OCI-LY7 (cell line): ENCODE data around the gene VKORC1L1. TPM values are rescaled to one million over a fixed set of nuclear protein-coding genes. Genes with fewer than 3 reads are reported as not detected.
A peak's percentile ranks its signal among the peaks of the same experiment; 100 is the strongest.

ENCODE experiments used
- BruUV-seq: library from RNA; stranded (reverse); fragments of 400-500 nt; replicated peaks from 2 replicates; lab custom pipeline; 2021; lab: Mats Ljungman, UMichigan
- CTCF ChIA-PET: fragments of 300-600 bp; sonication (Branson Sonifier 250); formaldehyde crosslinking; loops from one replicate; lab custom pipeline; 2022; ENCODE audit warnings: antibody characterized with exemption; ENCODE audit not compliant: unreplicated experiment; lab: Charles Lee
- POLR2A ChIA-PET: fragments of 300-600 bp; sonication (Branson Sonifier 250); formaldehyde crosslinking; loops from one replicate; lab custom pipeline; 2022; ENCODE audit warnings: antibody characterized with exemption; lab: Charles Lee
- DNase-seq: peaks from one replicate; pipeline ENCODE4 v3.0.0-alpha.2; 2015; ENCODE audit warnings: low spot score
- H2AFZ ChIP-seq: fragments of 200-600 bp; sonication (generic), shearing (Covaris generic); 2 replicates; pipeline ENCODE4 v1.6.1; 2014; ENCODE audit warnings: mild to moderate bottlenecking, antibody characterized with exemption, low read length, moderate library complexity
- H3K27ac ChIP-seq: fragments of 200-600 bp; sonication (generic); 2 replicates; pipeline ENCODE4 v1.5.1; 2014; ENCODE audit warnings: mixed run types, low read depth, mild to moderate bottlenecking, moderate library complexity, low read length, inconsistent platforms; ENCODE audit not compliant: poor library complexity, severe bottlenecking
- H3K36me3 ChIP-seq: fragments of 200-600 bp; sonication (generic); 2 replicates; pipeline ENCODE4 v1.6.1; 2014; ENCODE audit warnings: mild to moderate bottlenecking, antibody characterized with exemption, low read length, moderate library complexity, mixed read lengths; ENCODE audit not compliant: insufficient read depth
- H3K4me1 ChIP-seq: fragments of 200-600 bp; sonication (generic); 2 replicates; pipeline ENCODE4 v1.5.1; 2014; ENCODE audit warnings: mild to moderate bottlenecking, low read length; ENCODE audit not compliant: insufficient read depth, poor library complexity, severe bottlenecking
- H3K4me2 ChIP-seq: fragments of 200-600 bp; sonication (generic); 2 replicates; pipeline ENCODE4 v1.6.1; 2014; ENCODE audit warnings: mild to moderate bottlenecking, low read length
- H3K4me3 ChIP-seq: fragments of 200-600 bp; sonication (generic); 2 replicates; pipeline ENCODE4 v1.5.1; 2014; ENCODE audit warnings: mild to moderate bottlenecking, low read depth, low read length; ENCODE audit not compliant: poor library complexity, severe bottlenecking
- H3K79me2 ChIP-seq: fragments of 200-600 bp; sonication (generic); 2 replicates; pipeline ENCODE4 v1.6.1; 2016; ENCODE audit warnings: low read depth, mild to moderate bottlenecking, low read length, moderate library complexity, mixed read lengths; ENCODE audit not compliant: insufficient read depth
- H3K9me2 ChIP-seq: fragments of 200-600 bp; sonication (generic); 2 replicates; pipeline ENCODE4 v1.6.1; 2016; ENCODE audit warnings: mild to moderate bottlenecking, low read length, mixed read lengths; ENCODE audit not compliant: insufficient read depth
- H3K9me3 ChIP-seq: fragments of 200-600 bp; sonication (generic); 2 replicates; pipeline ENCODE4 v1.6.1; 2014; ENCODE audit warnings: mild to moderate bottlenecking, mixed run types, low read length, mixed read lengths
- H4K20me1 ChIP-seq: fragments of 200-600 bp; sonication (generic); 2 replicates; pipeline ENCODE4 v1.6.1; 2014; ENCODE audit warnings: mild to moderate bottlenecking, antibody characterized with exemption, low read length, moderate library complexity, mixed read lengths; ENCODE audit not compliant: insufficient read depth
- EZH2phosphoT487 ChIP-seq: fragments of 200-600 bp; sonication (generic); IDR thresholded peaks from 2 replicates; pipeline ENCODE4 v1.6.1; 2018; ENCODE audit warnings: low read depth, borderline replicate concordance, mild to moderate bottlenecking, mixed run types, antibody characterized with exemption, low read length, moderate library complexity, mixed read lengths
- intact Hi-C: fragments of 100-400 bp; cut with micrococcal nuclease; formaldehyde crosslinking; loops from one replicate; pipeline ENCODE4 v1.10.0; 2022; ENCODE audit not compliant: unreplicated experiment
- small RNA-seq: library from RNA; depleted of rRNA; stranded (forward); fragments of <200 nt; gene quantifications from one replicate; pipeline ENCODE3, GENCODE V24; 2014
- total RNA-seq, 2 experiments: library from RNA; depleted of rRNA in 1 of 2; stranded (reverse); fragments of >200 nt in 1 of 2; shearing (Covaris generic) in 1 of 2; gene quantifications; 2 replicates each; pipeline ENCODE4 v1.2.3, GENCODE V29; 2014 to 2022
- TF ChIP-seq, protein P1 (sequence below): fragments of 200-600 bp; sonication (generic); conservative IDR thresholded peaks from 2 replicates; pipeline ENCODE4 v1.5.1; 2014; ENCODE audit warnings: mild to moderate bottlenecking, antibody characterized with exemption, low read length, moderate library complexity, mixed read lengths

Gene VKORC1L1
- total RNA-seq, 2 experiments from 2014 or later, result 17.4 to 31.9 TPM

DNA sequence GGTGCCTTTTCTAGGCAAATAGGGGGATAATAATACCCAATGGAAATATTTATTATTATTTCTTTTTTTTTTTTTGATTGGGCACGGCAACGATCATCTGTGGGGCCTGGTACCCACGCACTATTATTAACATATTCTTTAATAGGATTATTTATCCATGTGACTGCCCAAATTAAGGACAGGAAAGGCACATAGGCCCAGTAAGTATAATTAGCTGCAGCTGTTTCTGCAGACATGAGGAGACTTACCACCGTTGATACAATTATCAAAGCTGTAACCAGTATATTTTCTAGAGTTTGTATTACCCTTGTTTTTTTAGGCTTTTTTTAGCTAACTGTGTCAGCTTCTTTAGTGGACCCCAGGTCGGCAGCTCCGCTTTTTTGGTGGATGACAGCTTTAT, 134.4 kb downstream of the VKORC1L1 start:
- Histone ChIP-seq H3K4me1 (no peaks in the 10 kb centered on the region), H2AFZ (peak overlapping the region; percentile 68; the same call in 1 of the 2 replicates), H3K27ac (no peak overlapping the region), H3K79me2 (no peaks in the 10 kb centered on the region), H3K4me3 (no peak overlapping the region), H3K4me2 (no peak overlapping the region), H3K9me2 (no peaks in the 10 kb centered on the region), H3K9me3 (no peaks in the 10 kb centered on the region), H4K20me1 (no peaks in the 10 kb centered on the region), H3K36me3 (no peaks in the 10 kb centered on the region)
- DNase-seq, result no peak
- BruUV-seq, result no TSS peak
- TF ChIP-seq, protein P1, sequence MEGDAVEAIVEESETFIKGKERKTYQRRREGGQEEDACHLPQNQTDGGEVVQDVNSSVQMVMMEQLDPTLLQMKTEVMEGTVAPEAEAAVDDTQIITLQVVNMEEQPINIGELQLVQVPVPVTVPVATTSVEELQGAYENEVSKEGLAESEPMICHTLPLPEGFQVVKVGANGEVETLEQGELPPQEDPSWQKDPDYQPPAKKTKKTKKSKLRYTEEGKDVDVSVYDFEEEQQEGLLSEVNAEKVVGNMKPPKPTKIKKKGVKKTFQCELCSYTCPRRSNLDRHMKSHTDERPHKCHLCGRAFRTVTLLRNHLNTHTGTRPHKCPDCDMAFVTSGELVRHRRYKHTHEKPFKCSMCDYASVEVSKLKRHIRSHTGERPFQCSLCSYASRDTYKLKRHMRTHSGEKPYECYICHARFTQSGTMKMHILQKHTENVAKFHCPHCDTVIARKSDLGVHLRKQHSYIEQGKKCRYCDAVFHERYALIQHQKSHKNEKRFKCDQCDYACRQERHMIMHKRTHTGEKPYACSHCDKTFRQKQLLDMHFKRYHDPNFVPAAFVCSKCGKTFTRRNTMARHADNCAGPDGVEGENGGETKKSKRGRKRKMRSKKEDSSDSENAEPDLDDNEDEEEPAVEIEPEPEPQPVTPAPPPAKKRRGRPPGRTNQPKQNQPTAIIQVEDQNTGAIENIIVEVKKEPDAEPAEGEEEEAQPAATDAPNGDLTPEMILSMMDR, result no peak
- TF ChIP-seq EZH2phosphoT487, result no peak
- intact Hi-C loops, result no loop called here
- ChIA-PET POLR2A (interaction anchor here (1.2 to 1.3 kb wide), 2 partner anchors 9 to 600 kb away, joined by 3 to 5 read pairs; no protein-coding TSS in a partner anchor), CTCF (no interaction called here)

Small RNA genes lying within 50 kb of the gene (small RNA-seq; reads per million reads assigned to genes)
- gene AC073261.1 (not detected), gene RNU6-973P (not detected)

Other genes starting within 250 kb of the VKORC1L1 start
- 44.7 and 49.5 TPM in 2 replicates for gene GUSB, start 109.1 kb downstream of the VKORC1L1 start, total RNA-seq (2014; rRNA removed; shearing (Covaris generic))
- 50.9 and 61.6 TPM in 2 replicates for gene GUSB, start 109.1 kb downstream of the VKORC1L1 start, total RNA-seq (2022)
- 21.5 and 22.2 TPM in 2 replicates for gene ASL, start 202.7 kb downstream of the VKORC1L1 start, total RNA-seq (2014; rRNA removed; shearing (Covaris generic))
- gene ASL, start 202.7 kb downstream of the VKORC1L1 start, total RNA-seq (2022), result 23.2 and 25.7 TPM in 2 replicates
- 25.1 and 47.1 TPM in 2 replicates for gene CRCP, start 241.8 kb downstream of the VKORC1L1 start, total RNA-seq (2014; rRNA removed; shearing (Covaris generic))
- gene CRCP, start 241.8 kb downstream of the VKORC1L1 start, total RNA-seq (2022), result 28.3 and 28.4 TPM in 2 replicates